Natural killer cell (primary cell): ENCODE measurements around the gene CCDC127. TPM values are rescaled to one million over a fixed set of nuclear protein-coding genes. Genes with fewer than 3 reads are reported as not detected.

Experiments
- ATAC-seq, 3 donors: fragments of 150-1000 bp in 2 of 3; fragments of 200-7000 bp in 1 of 3; cut with Tn5 transposase; 1 replicate in 1 of 3; 2 replicates in 2 of 3; pipeline ENCODE4 v1.10.0; 2021; ENCODE audit warnings: mild to moderate bottlenecking in 2 of 3, moderate library complexity in 2 of 3
- DNase-seq, 2 donors: peaks; one replicate each; pipeline versions ENCODE4 v3.0.0 to v3.0.0-alpha.2; 2013 to 2021; ENCODE audit warnings: mixed read lengths in 1 of 2
- H3K27ac ChIP-seq: one replicate; pipeline ENCODE4 v1.5.1; 2013; ENCODE audit warnings: mild to moderate bottlenecking, low read length
- H3K27me3 ChIP-seq: one replicate; pipeline ENCODE4 v1.6.1; 2013; ENCODE audit warnings: low read length; ENCODE audit not compliant: control insufficient read depth, insufficient read depth
- H3K36me3 ChIP-seq: one replicate; pipeline ENCODE4 v1.6.1; 2013; ENCODE audit warnings: low read length; ENCODE audit not compliant: control insufficient read depth, insufficient read depth
- H3K4me1 ChIP-seq: one replicate; pipeline ENCODE4 v1.6.1; 2013; ENCODE audit warnings: low read length; ENCODE audit not compliant: control insufficient read depth, insufficient read depth
- H3K4me3 ChIP-seq: one replicate; pipeline ENCODE4 v1.5.1; 2013; ENCODE audit warnings: low read length
- H3K9me3 ChIP-seq: one replicate; pipeline ENCODE4 v1.6.1; 2013; ENCODE audit warnings: low read length; ENCODE audit not compliant: control insufficient read depth, insufficient read depth
- H3K27ac Mint-ChIP-seq, 2 donors: one replicate each; pipeline ENCODE4 v1.8.0; 2022; ENCODE audit warnings: mild to moderate bottlenecking in 2 of 2, mixed read lengths in 2 of 2, moderate library complexity in 1 of 2
- H3K27me3 Mint-ChIP-seq, 2 donors: one replicate each; pipeline ENCODE4 v1.8.0; 2022; ENCODE audit warnings: low read depth in 2 of 2, mixed read lengths in 2 of 2
- H3K36me3 Mint-ChIP-seq: one replicate; pipeline ENCODE4 v1.8.0; 2022; ENCODE audit warnings: mixed read lengths
- H3K4me1 Mint-ChIP-seq, 2 donors: one replicate each; pipeline ENCODE4 v1.8.0; 2022; ENCODE audit warnings: mixed read lengths in 2 of 2
- H3K4me3 Mint-ChIP-seq: one replicate; pipeline ENCODE4 v1.8.0; 2022; ENCODE audit warnings: mild to moderate bottlenecking, moderate library complexity, mixed read lengths
- H3K9me3 Mint-ChIP-seq, 2 donors: one replicate each; pipeline ENCODE4 v1.8.0; 2022; ENCODE audit warnings: mixed read lengths in 2 of 2
- WGBS: methylation state at CpG from one replicate; pipeline ENCODE4 v1.1.7; 2013; ENCODE audit warnings: missing lambda C conversion rate; ENCODE audit not compliant: insufficient coverage; 5-methylcytosine and 5-hydroxymethylcytosine counted together
- intact Hi-C: fragments of 100-400 bp; cut with micrococcal nuclease; formaldehyde crosslinking; loops from one replicate; pipeline ENCODE4 v1.14.2; 2022
- total RNA-seq, 4 donors: library from RNA; stranded (reverse); fragments of 120-200 nt in 1 of 4; gene quantifications; one replicate each; pipeline versions ENCODE4 v1.2.3 to v1.2.4, GENCODE V29; 2013 to 2022
- TF ChIP-seq, protein P1 (sequence below): fragments of 200-600 bp; IDR thresholded peaks from one replicate; pipeline ENCODE4 v1.8.0; 2022; ENCODE audit warnings: antibody characterized with exemption

CCDC127 gene
- total RNA-seq, 3 donors from 2014 or later (not counting 1 experiment from before 2014, with no cell fraction given), result 4.4 to 6.2 (median 5.4) TPM

DNA sequence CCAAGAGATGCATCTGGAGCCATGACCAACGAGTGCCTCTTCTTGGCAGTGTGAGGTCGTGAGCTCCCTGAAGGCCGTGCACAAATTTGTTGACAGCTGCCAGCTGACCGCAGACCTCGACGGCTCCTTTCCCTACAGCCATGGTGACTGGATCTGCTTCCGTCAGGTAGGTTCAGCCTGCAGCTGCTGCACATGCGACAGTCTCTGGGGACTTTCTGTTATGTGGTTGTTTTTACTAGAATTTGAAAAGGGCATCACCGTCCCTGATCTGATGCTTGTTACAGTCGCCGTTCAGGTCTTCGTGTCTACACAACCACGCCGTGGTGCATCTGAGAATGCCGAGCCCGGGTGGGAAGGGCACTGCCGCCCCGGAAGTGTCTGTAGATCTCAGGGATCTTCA, 63.1 kb downstream of the CCDC127 start:
- Histone ChIP-seq H3K4me1 (no peaks in the 10 kb centered on the region), H3K27ac (no peak overlapping the region), H3K36me3 (no peaks in the 10 kb centered on the region), H3K9me3 (no peaks in the 10 kb centered on the region), H3K27me3 (no peaks in the 10 kb centered on the region), H3K4me3 (no peak overlapping the region)
- Mint-ChIP-seq H3K4me3 (no peak overlapping the region), H3K27ac (no peak overlapping the region), H3K9me3 (no peaks in the 10 kb centered on the region), H3K27me3 (peaks cover 6 to 7% of the 10 kb centered on the region in 2 donors), H3K4me1 (no peaks in the 10 kb centered on the region), H3K36me3 (no peaks in the 10 kb centered on the region)
- ATAC-seq (no peak), DNase-seq (no peak)
- TF ChIP-seq, protein P1, sequence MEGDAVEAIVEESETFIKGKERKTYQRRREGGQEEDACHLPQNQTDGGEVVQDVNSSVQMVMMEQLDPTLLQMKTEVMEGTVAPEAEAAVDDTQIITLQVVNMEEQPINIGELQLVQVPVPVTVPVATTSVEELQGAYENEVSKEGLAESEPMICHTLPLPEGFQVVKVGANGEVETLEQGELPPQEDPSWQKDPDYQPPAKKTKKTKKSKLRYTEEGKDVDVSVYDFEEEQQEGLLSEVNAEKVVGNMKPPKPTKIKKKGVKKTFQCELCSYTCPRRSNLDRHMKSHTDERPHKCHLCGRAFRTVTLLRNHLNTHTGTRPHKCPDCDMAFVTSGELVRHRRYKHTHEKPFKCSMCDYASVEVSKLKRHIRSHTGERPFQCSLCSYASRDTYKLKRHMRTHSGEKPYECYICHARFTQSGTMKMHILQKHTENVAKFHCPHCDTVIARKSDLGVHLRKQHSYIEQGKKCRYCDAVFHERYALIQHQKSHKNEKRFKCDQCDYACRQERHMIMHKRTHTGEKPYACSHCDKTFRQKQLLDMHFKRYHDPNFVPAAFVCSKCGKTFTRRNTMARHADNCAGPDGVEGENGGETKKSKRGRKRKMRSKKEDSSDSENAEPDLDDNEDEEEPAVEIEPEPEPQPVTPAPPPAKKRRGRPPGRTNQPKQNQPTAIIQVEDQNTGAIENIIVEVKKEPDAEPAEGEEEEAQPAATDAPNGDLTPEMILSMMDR, result no peak
- intact Hi-C loops, result no loop called here
- WGBS, result 92% methylated on average over 18 of the region's 18 CpGs

DNA sequence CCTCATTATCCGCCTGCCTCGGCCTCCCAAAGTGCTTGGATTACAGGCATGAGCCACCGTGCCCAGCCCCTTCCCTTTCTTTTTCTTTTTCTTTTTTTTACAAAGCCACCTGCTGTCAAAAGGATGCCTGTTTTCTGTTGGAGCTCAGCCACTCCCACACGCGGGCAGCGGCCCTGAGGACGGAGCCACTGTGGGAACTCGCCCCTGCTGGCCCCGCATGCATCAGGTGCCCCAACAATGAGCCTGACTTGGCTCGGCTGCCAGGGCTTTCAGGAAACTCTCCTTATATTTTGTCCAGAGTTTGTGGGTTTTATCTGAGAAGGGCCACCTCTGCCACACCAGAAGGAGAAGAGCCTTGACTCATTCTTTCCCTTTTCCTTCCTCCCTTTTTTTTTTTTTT, 63.7 kb downstream of the CCDC127 start:
- no peak for DNase-seq
- TF ChIP-seq, protein P1, result no peak
- Histone ChIP-seq H3K27ac (no peak overlapping the region), H3K27me3 (no peaks in the 10 kb centered on the region), H3K4me3 (no peak overlapping the region), H3K36me3 (no peaks in the 10 kb centered on the region), H3K4me1 (no peaks in the 10 kb centered on the region), H3K9me3 (no peaks in the 10 kb centered on the region)
- H3K4me1 Mint-ChIP-seq, result no peaks in the 10 kb centered on the region
- H3K27me3 Mint-ChIP-seq, result peaks cover under 1 to 5% of the 10 kb centered on the region in 2 donors
- no peak for ATAC-seq
- H3K9me3 Mint-ChIP-seq, result no peaks in the 10 kb centered on the region
- intact Hi-C loops, result no loop called here
- no peak overlapping the region for H3K4me3 Mint-ChIP-seq
- WGBS, result 84% methylated on average over 10 of the region's 10 CpGs
- no peak overlapping the region for H3K27ac Mint-ChIP-seq
- H3K36me3 Mint-ChIP-seq, result no peaks in the 10 kb centered on the region

DNA sequence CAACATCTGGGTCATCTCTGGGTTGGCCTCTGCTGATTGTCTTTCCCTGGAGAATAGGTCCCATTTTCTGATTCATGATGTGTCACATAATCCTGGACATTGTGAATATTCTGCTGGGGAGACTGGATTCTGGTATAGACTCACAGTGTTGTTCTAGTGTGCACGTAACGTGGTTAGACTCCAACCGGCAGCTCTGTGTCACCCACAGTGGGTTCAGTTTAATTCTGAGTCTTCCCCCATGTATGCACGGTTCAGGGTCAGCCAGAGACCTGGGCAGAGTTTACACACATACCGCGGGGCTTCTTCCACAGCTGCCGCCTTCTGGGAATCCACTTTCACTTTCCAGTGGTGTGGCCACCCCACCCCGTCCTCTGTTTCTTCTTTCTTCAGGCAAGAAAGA, 64.7 kb downstream of the CCDC127 start:
- intact Hi-C loops, result no loop called here
- 82% methylated on average over 7 of the region's 8 CpGs for WGBS
- Mint-ChIP-seq H3K27me3 (peaks cover 0 to 5% of the 10 kb centered on the region in 2 donors), H3K36me3 (peaks cover 1% of the 10 kb centered on the region), H3K27ac (no peak overlapping the region), H3K4me1 (no peaks in the 10 kb centered on the region), H3K4me3 (no peak overlapping the region), H3K9me3 (peaks cover 2% of the 10 kb centered on the region in 2 donors)
- Histone ChIP-seq H3K4me3 (no peak overlapping the region), H3K9me3 (no peaks in the 10 kb centered on the region), H3K27me3 (no peaks in the 10 kb centered on the region), H3K36me3 (no peaks in the 10 kb centered on the region), H3K4me1 (no peaks in the 10 kb centered on the region), H3K27ac (no peak overlapping the region)
- TF ChIP-seq, protein P1, result no peak
- no peak for ATAC-seq
- no peak for DNase-seq

DNA sequence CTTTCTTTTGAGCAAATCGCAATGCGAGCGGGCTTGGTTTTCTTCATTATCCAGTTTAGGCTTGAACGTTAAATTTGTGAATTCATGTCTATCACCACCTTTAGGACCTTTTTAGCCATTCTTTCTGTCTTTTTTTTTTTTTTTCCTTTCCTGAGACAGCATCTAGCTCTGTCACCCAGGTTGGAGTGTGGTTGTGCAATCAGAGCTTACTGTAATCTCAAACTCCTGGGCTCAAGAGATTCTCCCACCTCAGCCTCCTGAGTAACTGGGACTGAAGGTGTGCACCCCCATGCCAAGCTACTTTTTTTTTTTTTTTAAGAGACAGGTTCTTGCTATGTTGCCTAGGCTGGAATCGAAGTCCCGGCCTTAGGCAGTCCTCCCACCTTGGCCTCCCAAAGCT, 65.9 kb downstream of the CCDC127 start:
- Histone ChIP-seq H3K36me3 (no peaks in the 10 kb centered on the region), H3K4me1 (no peaks in the 10 kb centered on the region), H3K9me3 (peaks cover 3% of the 10 kb centered on the region), H3K27me3 (no peaks in the 10 kb centered on the region), H3K27ac (no peak overlapping the region), H3K4me3 (no peak overlapping the region)
- DNase-seq (no peak), ATAC-seq (no peak)
- 94% methylated on average over 6 of the region's 6 CpGs for WGBS
- Mint-ChIP-seq H3K36me3 (peaks cover 13% of the 10 kb centered on the region), H3K27ac (no peak overlapping the region), H3K9me3 (peaks cover 11 to 12% of the 10 kb centered on the region in 2 donors), H3K4me1 (no peaks in the 10 kb centered on the region), H3K4me3 (no peak overlapping the region), H3K27me3 (peaks cover 5 to 8% of the 10 kb centered on the region in 2 donors)
- TF ChIP-seq, protein P1, result no peak
- intact Hi-C loops, result no loop called here
